H4 (cell line): ENCODE measurements around the gene LAPTM4A. TPM values are rescaled to one million over a fixed set of nuclear protein-coding genes. Genes with fewer than 3 reads are reported as not detected.
"Not testable (repeated sequence)": the region's sequence is repeated elsewhere in the genome, so short reads cannot be mapped to it uniquely, and the experiment has no call there.

Experiments used
- DNase-seq: peaks from one replicate; pipeline ENCODE4 v3.0.0-alpha.2; 2015; ENCODE audit warnings: low spot score
- total RNA-seq: library from RNA; depleted of rRNA; stranded (reverse); fragments of >200 nt; shearing (Covaris generic); gene quantifications from 2 replicates; pipeline ENCODE4 v1.2.3, GENCODE V29; 2014

The LAPTM4A gene
- total RNA-seq, 1 experiment from 2014 or later, result 119 TPM

DNA sequence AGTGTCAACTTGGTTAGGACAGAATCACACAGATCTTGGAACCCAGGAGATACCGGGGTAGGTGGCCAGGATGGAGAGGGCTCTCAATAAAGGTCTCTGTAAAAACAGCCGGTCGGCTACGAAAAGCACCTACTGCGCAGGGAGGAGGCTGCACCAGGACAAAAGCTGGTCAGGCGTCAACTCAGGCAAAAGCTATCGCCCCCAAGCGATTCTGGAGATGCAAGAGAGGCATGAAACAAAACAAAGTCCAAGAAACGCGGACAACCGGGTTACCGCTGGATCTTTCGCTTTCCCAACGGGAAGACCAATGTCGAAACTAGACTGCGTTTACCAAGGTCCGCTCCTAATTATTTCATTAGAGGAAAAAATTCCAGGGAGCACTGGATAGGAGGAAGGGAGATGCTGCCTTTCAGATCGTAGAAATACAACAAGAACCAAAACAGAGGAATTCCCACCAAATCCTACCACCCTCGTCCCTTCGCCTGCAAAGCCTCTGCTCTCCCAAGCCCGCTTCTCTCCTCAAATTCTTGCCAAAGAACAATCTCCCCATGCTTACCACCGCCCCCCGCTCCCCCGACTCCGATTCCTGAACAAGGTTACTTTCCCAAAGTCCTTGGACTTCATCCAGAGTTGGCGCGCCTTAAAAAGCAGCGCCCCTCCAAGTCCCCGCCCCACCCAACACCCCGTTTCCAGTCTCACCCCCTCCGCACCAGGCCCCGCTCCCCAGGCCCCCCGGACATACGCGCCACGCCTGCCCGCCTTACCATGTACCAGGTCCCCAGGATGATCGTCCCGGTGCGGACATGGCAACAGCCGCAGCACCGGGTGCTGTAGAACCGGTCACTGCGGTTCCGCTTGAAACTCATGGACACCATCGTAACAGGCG, 539 bp downstream of the LAPTM4A start:
- peak; percentile 37 for DNase-seq

DNA sequence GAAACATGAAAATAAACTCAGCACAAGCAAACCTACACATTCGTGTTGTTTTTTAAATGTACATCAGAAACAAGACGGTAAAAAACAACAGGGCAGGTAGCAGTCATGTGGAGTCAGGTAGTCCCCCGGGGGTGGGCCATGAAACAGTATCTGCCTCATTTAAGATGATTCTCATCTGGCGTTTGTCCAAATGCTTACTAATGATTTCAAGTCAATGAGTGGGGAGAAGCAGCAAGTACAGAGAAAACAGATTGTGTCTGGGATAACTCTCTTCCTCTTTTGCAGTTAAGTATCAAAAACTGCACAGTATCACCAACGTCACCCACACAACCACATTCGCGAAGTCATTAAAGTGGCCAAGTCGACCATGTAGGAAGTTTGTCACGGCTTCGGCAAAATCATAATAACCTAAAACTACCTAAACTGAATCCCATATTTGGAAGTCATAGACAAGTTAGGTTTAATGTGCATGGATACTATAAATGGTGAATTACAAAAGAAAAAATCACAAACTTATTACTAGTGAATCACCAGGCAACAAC, 1.3 kb downstream of the LAPTM4A start:
- peak; percentile 15 for DNase-seq

DNA sequence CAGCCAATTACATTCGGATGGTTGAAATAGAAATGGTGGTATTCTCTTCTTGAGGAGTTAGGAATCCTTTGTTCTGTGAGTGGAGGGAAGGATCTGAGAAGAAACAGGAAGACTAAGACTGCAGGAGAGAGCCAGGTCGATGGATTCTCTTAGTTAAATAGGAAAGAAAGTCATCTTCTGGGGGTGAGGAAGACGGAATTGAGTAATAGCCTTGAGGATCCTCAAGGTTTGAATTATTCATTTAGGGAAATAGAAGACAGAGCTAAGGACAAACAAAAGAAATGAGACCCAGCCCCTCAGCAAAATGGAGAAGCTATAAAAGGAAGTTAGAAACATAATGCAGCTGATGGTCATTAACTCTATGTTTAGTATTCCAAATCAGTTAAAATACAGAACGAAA, 1.8 kb downstream of the LAPTM4A start:
- DNase-seq, result no peak

DNA sequence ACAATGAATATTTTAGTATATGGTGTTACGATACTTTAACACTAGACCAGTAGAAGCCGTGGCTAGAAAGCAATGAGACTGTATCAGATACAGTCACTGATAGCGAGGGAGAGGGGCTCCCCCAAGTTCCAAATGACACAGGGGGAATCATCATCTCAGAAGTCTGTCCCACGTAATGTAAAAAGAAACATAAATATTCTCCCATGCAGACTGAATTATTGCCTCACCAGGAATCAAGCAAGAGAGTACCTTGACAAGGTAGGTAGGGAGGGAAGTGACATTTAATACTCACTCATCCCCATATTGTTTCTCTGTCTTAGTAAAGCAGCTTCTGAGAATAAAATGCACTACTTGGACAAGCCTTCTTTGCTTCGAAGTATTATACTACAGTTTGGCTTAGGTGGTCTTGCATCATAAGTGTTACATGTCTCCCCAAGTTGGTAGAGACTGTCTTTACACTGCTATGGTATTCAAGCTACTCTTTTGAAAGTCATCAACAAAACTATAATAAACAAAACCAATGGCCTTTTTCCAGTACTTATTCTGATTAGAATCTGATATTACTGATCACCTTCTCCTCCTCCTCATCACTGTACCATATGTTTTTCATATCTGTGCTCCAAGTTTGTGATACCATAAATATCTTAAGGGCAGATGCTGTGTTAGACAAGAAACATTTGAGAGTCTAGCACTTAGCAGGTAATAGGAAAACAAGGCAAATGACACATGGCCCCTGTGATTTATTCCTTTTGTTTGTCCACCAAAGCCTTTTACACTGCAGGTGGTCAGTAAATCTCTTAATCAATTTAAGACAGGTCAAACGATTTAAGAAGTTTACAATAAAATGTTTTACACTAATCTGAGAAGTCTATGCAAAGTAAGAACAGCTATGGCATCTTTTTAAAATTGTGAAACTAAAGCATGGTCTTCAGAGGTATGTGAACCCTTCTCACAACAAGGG, 2.7 kb downstream of the LAPTM4A start:
- DNase-seq, result no peak

DNA sequence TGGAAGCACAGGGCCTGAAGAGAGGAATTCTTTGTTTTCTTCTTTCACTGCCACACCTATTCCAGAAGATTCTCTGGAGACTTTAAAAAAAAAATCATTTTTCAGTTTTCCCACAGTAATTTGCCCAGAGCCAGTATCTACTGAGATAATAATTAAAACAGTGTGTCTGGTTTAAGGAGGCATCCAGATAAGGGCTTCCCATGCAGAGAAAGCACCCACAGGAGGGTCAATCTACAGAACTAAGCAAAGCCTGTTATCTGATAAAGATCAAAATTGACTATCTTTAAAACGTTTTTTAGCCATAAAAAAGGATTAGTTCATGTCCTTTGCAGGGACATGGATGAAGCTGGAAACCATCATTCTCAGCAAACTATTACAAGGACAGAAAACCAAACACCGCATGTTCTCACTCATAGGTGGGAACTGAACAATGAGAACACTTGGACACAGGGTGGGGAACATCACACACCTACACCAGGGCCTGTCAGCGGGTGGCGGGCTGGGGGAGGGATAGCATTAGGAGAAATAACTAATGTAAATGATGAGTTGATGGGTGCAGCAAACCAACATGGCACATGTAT, 5.6 kb downstream of the LAPTM4A start:
- not testable (repeated sequence) for DNase-seq

DNA sequence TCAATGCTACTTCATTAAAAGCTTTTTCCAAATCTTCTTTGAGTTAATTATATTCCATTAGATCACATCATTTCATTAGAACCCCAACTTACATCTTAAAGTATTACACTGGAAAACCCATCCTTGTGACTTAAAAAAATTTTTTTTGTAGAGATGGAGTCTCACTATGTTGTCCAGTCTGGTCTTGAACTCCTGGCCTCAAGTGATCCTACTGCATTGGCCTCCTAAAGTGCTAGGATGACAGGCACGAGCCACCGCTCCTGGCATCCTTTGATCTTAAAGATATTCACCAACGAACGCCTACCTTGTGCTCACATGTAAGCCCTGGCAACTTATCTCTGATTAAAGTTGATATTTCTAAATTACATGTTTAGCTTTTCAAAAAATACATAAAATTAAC, 6.7 kb downstream of the LAPTM4A start:
- no peak for DNase-seq

DNA sequence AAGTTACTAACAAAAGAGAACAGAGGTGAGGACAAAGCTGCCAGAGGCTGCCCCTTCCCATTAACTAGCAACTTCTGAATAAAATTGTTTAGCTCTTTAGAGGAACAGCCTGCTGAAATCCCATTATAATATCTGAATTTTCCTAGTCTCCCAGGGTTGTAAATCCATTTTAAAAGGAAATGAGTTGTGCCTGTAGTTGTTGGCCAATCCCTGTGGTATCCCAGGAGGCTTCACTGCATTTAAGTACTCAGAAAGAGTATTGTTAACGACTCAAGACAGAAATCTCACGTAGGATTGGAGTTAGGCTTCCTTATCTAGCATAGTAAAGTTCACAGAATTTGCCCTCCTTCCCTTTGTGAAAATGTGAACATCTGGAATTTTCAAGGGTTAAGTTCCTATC, 8.9 kb downstream of the LAPTM4A start:
- no peak for DNase-seq

DNA sequence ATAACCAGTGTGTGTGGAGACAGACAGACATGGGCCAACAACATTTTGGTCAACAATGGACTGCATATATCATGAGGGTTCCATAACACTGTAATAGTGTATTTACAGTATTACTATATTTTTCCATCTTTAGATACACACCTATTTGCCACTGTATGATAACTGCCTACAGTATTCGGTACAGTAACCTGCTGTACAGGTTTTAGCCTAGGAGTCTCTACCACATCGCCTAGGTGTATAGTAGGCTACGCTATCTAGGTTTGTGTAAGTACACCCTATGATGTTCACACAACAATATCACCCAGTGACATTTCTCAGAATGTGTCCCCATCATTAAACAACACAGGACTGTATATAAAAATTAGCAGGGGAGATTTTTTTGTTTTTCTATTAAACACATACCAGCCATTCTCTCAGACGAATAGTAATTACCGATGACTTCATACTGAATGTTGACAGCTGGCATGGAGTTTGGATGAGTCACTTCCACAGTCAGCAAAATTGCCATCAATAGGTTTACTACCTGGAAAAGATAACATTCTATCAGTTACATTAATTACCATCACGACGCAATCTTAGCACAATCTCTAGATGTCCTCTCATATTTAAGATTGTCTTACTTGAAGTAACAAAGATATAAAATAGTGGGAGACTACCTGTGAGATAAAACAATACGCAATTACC, 10.8 kb downstream of the LAPTM4A start:
- no peak for DNase-seq

DNA sequence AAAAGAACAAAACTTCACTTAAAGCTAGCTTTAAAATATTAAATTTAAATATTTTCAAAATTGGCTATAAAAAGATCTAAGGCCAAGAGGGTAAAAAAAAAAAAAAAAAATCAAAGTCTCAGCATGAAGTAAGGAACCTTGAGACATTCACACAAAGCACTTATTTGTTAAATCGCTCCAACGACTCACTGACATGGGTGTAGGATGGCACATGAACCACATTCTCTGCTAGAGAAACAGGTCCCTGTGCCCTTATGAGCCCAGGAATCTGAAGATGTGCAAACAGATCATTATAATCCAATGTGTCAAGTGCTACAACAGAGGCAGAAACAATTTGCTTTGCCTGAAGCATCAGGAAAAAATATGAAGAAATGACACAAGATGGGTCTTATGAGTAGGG, 13.8 kb downstream of the LAPTM4A start:
- DNase-seq, result no peak

DNA sequence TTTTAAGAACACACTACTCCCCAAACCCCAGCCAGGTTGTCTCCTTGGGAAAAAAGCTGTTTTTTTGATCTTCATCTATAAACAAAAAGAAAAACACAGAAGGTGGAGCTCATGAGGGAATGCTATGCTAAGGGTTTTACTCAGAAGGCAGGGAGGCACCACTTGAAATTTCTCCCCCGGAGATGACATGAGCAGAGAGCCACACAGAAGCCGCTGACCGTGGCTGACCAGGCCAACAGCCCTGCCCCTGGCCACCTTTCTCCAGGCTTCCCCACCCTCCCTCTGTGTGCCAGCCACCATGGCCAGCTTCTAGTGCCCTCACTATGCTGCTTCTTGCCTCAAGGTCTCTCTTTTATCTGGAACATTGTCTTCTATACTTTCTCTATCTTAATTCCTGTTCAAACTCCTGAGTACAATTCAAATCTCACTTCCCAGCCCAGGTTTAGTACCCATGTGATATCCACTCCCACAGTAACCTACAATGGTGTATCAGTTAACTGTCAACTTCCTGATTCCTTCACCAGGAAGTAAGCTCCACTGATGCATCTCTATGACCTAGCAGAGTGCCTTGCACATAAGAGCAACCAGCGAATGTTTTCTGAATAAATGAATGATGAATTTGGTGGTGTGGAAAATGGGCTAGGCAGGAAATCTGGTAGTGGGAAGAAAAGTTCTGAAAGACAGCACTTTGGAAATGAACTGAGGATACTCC, 15.3 kb downstream of the LAPTM4A start:
- no peak for DNase-seq

DNA sequence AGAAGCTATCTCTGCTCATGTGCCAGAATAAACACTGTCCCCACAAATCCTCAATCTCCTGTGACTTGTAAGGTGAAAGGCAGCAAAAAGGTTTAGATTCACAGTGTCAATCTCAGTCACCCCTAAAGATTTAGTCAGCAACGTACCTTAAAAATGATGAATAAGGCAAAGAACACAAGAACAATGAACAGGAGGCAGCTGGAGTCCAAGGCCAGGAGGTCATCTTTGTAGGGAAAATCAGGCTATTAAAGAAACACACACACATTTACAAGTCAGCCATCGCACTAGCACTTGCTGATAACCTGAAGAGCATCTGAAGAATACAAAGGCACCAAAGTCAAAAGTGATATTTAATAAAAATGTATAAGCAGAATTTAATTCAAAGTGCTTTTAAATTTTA, 16.6 kb downstream of the LAPTM4A start:
- no peak for DNase-seq

DNA sequence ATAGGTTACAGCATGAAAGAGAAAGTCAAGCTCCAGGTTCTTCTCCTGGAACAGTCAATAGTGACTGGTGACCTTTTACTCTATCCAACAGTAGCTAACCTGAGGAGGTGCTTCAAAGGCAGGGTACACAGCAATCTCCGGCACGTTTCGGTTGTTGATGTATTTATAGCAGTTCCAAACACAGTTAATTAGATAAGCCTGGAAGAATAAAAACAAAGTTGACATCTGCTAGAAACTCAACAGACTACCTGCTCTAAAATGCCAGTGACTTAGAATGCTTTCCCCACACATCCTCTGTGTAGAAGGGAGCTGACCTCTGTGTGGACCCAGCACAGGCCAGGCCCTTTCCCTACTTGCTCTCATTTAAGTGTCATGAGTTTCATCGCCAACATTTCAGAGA, 17.2 kb downstream of the LAPTM4A start:
- no peak for DNase-seq

DNA sequence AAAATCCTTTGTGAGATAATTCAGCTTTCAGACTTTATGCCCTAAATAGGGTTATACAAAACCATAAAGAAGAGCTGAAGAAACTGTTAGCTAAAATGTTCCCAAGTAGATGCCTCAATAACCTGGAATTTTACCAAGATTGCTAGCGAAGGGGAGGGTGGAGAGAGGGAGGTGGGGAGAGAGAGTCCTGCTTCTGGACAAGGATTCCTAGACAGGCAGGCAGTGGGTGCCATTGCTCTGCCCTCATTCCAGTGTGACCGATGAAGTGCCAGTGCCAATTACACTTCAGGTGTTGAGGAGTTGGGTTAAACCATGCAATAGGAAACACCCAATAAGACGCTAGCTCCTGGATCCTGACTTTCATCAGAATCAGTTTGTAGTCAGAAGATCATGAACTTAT, 18.1 kb downstream of the LAPTM4A start:
- no peak for DNase-seq

DNA sequence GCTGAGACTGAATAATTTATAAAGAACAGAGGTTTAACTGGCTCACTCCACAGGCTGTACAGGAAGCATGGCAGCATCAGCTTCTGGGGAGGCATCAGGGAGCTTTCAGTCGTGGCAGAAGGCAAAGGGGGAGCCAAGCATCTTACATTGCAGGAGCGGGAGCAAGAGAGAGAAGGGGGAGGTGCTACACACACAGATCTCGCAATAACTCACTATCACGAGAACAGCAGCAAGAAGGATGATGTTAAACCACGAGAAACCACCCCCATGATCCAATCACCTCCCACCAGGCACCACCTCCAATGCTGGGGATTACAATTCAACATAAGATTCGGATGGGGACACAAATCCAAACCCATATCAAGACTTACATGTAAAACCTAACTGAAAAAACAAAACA, 21.2 kb downstream of the LAPTM4A start:
- DNase-seq, result no peak

DNA sequence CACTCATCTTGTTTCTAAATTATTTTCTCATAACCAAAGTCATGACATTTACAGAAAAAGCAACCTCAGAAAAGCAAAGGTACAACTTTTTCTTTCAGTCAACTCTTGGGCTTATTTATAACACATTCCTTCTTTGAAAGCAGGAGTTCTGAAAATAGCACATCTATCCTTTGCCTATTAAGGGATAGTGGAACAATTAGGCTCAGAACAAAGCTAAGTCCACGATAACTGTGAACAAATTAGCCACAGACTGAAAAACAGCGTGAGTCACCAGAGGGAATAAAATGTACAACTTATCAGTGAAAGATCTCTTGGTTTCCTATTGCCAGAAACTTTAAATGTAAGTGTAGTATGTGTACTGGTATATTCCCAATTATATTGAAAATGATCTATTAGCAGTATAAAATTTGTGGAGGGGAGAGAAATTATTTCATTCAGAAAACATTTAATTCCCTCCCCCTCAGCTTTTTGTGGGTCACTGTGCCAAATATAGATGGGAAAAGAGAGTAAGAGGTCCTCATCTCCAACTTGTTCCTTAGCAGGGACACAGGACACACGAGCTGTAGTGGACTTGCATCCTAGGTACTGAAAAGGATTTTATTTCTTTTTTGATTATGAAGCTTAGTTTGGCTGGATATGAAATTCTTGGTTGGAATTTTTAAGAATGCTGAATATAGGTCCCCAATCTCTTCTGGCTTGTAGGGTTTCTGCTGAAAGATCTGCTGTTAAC, 23.6 kb downstream of the LAPTM4A start:
- DNase-seq, result no peak

DNA sequence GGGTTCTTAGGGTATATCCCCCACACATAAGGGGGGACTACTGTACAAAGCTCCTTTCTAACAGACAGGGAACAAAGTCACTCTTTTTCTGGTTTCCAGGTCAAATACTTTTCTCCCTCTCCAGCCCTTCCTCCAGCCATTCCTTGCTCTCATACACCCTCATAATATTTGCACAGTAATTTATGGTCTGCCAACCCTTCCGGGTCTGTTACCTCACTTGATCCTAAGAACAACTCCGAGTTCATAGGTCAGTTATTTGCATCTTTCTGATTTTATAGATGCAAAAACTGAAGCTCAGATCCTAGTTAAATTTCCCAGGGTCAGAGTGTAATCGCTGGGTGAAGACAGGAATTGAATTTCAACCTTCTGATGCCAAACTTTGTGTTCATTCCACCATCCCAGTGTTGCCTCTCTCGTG, 24.2 kb downstream of the LAPTM4A start:
- no peak for DNase-seq

DNA sequence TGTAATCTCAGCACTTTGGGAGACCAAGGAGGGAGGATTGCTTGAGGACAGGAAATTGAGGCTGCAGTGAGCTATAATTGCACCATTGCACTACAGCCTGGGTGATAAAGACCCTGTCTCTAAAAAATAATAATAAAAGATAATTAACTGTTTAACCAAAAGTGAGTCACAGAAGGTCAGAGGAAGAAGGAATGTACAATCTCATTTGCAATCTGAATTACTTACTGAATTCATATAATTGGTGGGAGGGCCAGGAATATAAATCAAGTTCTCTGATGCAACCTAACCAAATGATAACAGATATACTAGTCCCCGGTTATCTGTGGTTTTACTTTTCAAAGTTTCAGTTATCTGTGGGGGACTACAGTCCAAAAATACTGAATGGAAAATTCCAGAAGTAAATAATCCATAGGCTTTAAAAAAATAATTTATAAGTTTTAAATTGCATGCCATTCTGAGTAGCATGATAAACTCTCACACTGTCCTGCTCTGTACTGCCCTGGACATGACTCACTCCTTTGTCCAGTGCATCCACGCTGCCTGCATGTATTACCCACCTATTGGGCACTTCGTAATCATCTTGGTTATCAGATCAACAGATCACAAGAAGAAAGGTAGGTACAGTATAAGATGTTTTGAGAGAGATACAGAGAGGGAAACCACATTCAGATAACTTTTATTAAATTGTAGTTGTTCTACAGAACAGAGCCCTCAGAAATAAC, 26.2 kb downstream of the LAPTM4A start:
- DNase-seq, result no peak

DNA sequence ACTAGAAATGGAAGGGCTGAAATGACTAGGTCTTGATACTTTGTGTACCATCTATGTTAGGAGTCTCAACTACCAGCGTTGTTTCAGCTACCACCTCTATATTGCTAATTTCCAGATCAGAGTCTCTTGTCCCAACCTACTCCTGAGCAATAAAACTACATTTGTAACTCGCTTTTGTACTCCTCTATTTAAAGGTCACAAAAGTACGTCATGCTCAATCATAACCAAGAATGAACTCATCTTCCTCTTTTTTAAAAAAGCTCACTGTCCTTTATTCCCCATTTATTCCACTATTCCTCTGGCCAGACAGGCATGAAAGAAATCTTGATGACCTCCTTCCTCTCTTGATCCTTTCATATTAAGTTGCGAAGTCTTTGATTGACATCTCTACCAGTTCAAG, 27.7 kb downstream of the LAPTM4A start:
- DNase-seq, result no peak

DNA sequence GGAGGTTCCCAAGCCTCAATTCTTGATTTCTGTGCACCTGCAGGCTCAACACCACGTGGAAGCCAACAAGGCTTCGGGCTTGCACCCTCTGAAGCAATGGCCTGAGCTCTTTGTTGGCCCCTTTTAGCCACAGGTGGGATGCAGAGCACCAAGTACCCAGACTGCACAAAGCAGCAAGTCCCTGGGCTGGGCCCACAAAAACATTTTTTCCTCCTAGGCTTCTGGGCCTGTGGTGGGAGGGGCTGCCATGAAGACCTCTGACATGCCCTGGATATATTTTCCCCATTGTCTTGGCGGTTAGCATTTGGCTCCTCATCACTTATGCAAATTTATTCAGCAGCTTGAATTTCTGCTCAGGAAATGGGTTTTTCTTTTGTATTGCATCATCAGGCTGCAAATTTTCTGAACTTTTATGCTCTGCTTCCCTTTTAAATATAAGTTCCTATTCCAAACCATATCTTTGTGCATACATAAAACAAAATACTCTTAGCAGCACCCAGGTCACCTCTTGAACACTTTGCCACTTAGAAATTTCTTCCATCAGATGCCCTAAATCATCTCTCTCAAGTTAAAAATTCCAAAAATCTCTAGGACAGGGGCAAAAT, 29.9 kb downstream of the LAPTM4A start:
- DNase-seq, result no peak
